Natural killer cell (primary cell): Measurements from ENCODE around the gene IGSF6. TPM values are rescaled to one million over a fixed set of nuclear protein-coding genes. Genes with fewer than 3 reads are reported as not detected.

Experiments
- ATAC-seq, 3 donors: fragments of 150-1000 bp in 2 of 3; fragments of 200-7000 bp in 1 of 3; cut with Tn5 transposase; 1 replicate in 1 of 3; 2 replicates in 2 of 3; pipeline ENCODE4 v1.10.0; 2021; ENCODE audit warnings: mild to moderate bottlenecking in 2 of 3, moderate library complexity in 2 of 3
- DNase-seq, 2 donors: peaks; one replicate each; pipeline versions ENCODE4 v3.0.0 to v3.0.0-alpha.2; 2013 to 2021; ENCODE audit warnings: mixed read lengths in 1 of 2
- H3K27ac ChIP-seq: one replicate; pipeline ENCODE4 v1.5.1; 2013; ENCODE audit warnings: mild to moderate bottlenecking, low read length
- H3K27me3 ChIP-seq: one replicate; pipeline ENCODE4 v1.6.1; 2013; ENCODE audit warnings: low read length; ENCODE audit not compliant: control insufficient read depth, insufficient read depth
- H3K36me3 ChIP-seq: one replicate; pipeline ENCODE4 v1.6.1; 2013; ENCODE audit warnings: low read length; ENCODE audit not compliant: control insufficient read depth, insufficient read depth
- H3K4me1 ChIP-seq: one replicate; pipeline ENCODE4 v1.6.1; 2013; ENCODE audit warnings: low read length; ENCODE audit not compliant: control insufficient read depth, insufficient read depth
- H3K4me3 ChIP-seq: one replicate; pipeline ENCODE4 v1.5.1; 2013; ENCODE audit warnings: low read length
- H3K9me3 ChIP-seq: one replicate; pipeline ENCODE4 v1.6.1; 2013; ENCODE audit warnings: low read length; ENCODE audit not compliant: control insufficient read depth, insufficient read depth
- H3K27ac Mint-ChIP-seq, 2 donors: one replicate each; pipeline ENCODE4 v1.8.0; 2022; ENCODE audit warnings: mild to moderate bottlenecking in 2 of 2, mixed read lengths in 2 of 2, moderate library complexity in 1 of 2
- H3K27me3 Mint-ChIP-seq, 2 donors: one replicate each; pipeline ENCODE4 v1.8.0; 2022; ENCODE audit warnings: low read depth in 2 of 2, mixed read lengths in 2 of 2
- H3K36me3 Mint-ChIP-seq: one replicate; pipeline ENCODE4 v1.8.0; 2022; ENCODE audit warnings: mixed read lengths
- H3K4me1 Mint-ChIP-seq, 2 donors: one replicate each; pipeline ENCODE4 v1.8.0; 2022; ENCODE audit warnings: mixed read lengths in 2 of 2
- H3K4me3 Mint-ChIP-seq: one replicate; pipeline ENCODE4 v1.8.0; 2022; ENCODE audit warnings: mild to moderate bottlenecking, moderate library complexity, mixed read lengths
- H3K9me3 Mint-ChIP-seq, 2 donors: one replicate each; pipeline ENCODE4 v1.8.0; 2022; ENCODE audit warnings: mixed read lengths in 2 of 2
- CTCF ChIP-seq: fragments of 200-600 bp; IDR thresholded peaks from one replicate; pipeline ENCODE4 v1.8.0; 2022; ENCODE audit warnings: antibody characterized with exemption
- WGBS: methylation state at CpG from one replicate; pipeline ENCODE4 v1.1.7; 2013; ENCODE audit warnings: missing lambda C conversion rate; ENCODE audit not compliant: insufficient coverage; 5-methylcytosine and 5-hydroxymethylcytosine counted together
- intact Hi-C: fragments of 100-400 bp; cut with micrococcal nuclease; formaldehyde crosslinking; loops from one replicate; pipeline ENCODE4 v1.14.2; 2022
- total RNA-seq, 4 donors: library from RNA; stranded (reverse); fragments of 120-200 nt in 1 of 4; gene quantifications; one replicate each; pipeline versions ENCODE4 v1.2.3 to v1.2.4, GENCODE V29; 2013 to 2022

IGSF6 gene
- total RNA-seq, 3 donors from 2014 or later (not counting 1 experiment from before 2014, with no cell fraction given): 2.2 to 4.4 (median 2.6) TPM

DNA sequence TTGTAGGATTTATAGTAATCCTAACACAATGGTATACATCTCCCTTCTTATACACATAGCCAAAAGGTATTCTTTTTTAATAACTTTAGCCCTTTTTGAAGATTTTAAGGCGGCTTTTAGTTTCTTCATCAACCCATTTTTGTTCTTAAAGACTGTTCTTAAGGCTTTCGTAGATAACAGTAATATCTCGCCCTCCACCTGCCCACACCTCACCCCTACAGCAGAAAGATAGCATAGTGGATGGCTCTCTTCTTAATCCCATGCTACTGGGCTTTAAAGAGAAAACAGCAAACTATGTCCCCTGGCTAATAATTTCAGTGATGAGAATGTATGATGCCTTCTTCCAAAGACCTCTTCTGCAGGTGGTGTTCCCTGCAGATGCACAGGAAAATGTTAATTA, 8.6 kb downstream of the IGSF6 start:
- no peaks in the 10 kb centered on the region for H3K36me3 ChIP-seq
- H3K4me1 Mint-ChIP-seq: peaks cover 41 to 54% of the 10 kb centered on the region in 2 donors
- H3K36me3 Mint-ChIP-seq: no peaks in the 10 kb centered on the region
- H3K4me3 ChIP-seq: no peak overlapping the region
- no peaks in the 10 kb centered on the region for H3K9me3 ChIP-seq
- DNase-seq (no peak), ATAC-seq (no peak)
- H3K4me3 Mint-ChIP-seq: peak overlapping the region; percentile 58
- no peak for TF ChIP-seq CTCF
- WGBS: 96% methylated on average over 3 of the region's 3 CpGs
- H3K27me3 ChIP-seq: no peaks in the 10 kb centered on the region
- H3K27me3 Mint-ChIP-seq: no peaks in the 10 kb centered on the region
- H3K27ac Mint-ChIP-seq: peak overlapping the region; percentile 88 to 95
- H3K4me1 ChIP-seq: peaks cover 44% of the 10 kb centered on the region
- H3K27ac ChIP-seq: no peak overlapping the region
- no peaks in the 10 kb centered on the region for H3K9me3 Mint-ChIP-seq
- intact Hi-C loops: loop anchor here (2.0 to 10.0 kb wide), 4 partner anchors 45 to 1791 kb away; partner anchors contain the start of genes METTL9 and POLR3E

GRCh38 chr16:21642861-21643260, 9.5 kb downstream of the IGSF6 start:
- no peaks in the 10 kb centered on the region for H3K9me3 Mint-ChIP-seq
- ATAC-seq (no peak), DNase-seq (no peak)
- no peak overlapping the region for H3K27ac ChIP-seq
- H3K27ac Mint-ChIP-seq: no peak overlapping the region
- H3K4me3 ChIP-seq: no peak overlapping the region
- intact Hi-C loops: loop anchor here (10.0 kb wide), 3 partner anchors 118 to 1792 kb away; partner anchors contain the start of gene POLR3E
- H3K9me3 ChIP-seq: no peaks in the 10 kb centered on the region
- 70% methylated on average over 3 of the region's 7 CpGs for WGBS
- H3K4me1 Mint-ChIP-seq: peaks cover 47 to 55% of the 10 kb centered on the region in 2 donors
- TF ChIP-seq CTCF: no peak
- H3K4me1 ChIP-seq: peaks cover 40% of the 10 kb centered on the region
- H3K36me3 ChIP-seq: no peaks in the 10 kb centered on the region
- no peak overlapping the region for H3K4me3 Mint-ChIP-seq
- no peaks in the 10 kb centered on the region for H3K27me3 Mint-ChIP-seq
- H3K36me3 Mint-ChIP-seq: no peaks in the 10 kb centered on the region
- no peaks in the 10 kb centered on the region for H3K27me3 ChIP-seq

GRCh38 chr16:21641916-21642315, 10.5 kb downstream of the IGSF6 start:
- Mint-ChIP-seq H3K36me3 (no peaks in the 10 kb centered on the region), H3K4me3 (no peak overlapping the region), H3K27ac (no peak overlapping the region), H3K9me3 (no peaks in the 10 kb centered on the region), H3K27me3 (no peaks in the 10 kb centered on the region), H3K4me1 (peaks cover 39 to 45% of the 10 kb centered on the region in 2 donors)
- H3K4me3 ChIP-seq: no peak overlapping the region
- ATAC-seq (no peak), DNase-seq (no peak)
- TF ChIP-seq CTCF: no peak
- H3K9me3 ChIP-seq: no peaks in the 10 kb centered on the region
- H3K27me3 ChIP-seq: no peaks in the 10 kb centered on the region
- WGBS: 97% methylated on average over 5 of the region's 6 CpGs
- no peaks in the 10 kb centered on the region for H3K36me3 ChIP-seq
- peaks cover 30% of the 10 kb centered on the region for H3K4me1 ChIP-seq
- intact Hi-C loops: loop anchor here (2.0 to 10.0 kb wide), 4 partner anchors 117 to 1793 kb away; partner anchors contain the start of gene POLR3E
- no peak overlapping the region for H3K27ac ChIP-seq

GRCh38 chr16:21639493-21639892, 12.9 kb downstream of the IGSF6 start:
- intact Hi-C loops: no loop called here
- Mint-ChIP-seq H3K9me3 (no peaks in the 10 kb centered on the region), H3K4me3 (no peak overlapping the region), H3K27me3 (no peaks in the 10 kb centered on the region), H3K27ac (peak overlapping the region; percentile 52 to 87), H3K4me1 (peaks cover 23% of the 10 kb centered on the region in 2 donors), H3K36me3 (no peaks in the 10 kb centered on the region)
- no peak for TF ChIP-seq CTCF
- Histone ChIP-seq H3K4me1 (peaks cover 12% of the 10 kb centered on the region), H3K27me3 (no peaks in the 10 kb centered on the region), H3K9me3 (no peaks in the 10 kb centered on the region), H3K4me3 (no peak overlapping the region), H3K27ac (no peak overlapping the region), H3K36me3 (no peaks in the 10 kb centered on the region)
- DNase-seq (no peak), ATAC-seq (no peak)
- WGBS: 95% methylated on average over 2 of the region's 2 CpGs
